ENCODE results near the gene VSIG2.
A peak's percentile ranks its signal among the peaks of the same experiment; 100 is the strongest.

Gene VSIG2

DNA sequence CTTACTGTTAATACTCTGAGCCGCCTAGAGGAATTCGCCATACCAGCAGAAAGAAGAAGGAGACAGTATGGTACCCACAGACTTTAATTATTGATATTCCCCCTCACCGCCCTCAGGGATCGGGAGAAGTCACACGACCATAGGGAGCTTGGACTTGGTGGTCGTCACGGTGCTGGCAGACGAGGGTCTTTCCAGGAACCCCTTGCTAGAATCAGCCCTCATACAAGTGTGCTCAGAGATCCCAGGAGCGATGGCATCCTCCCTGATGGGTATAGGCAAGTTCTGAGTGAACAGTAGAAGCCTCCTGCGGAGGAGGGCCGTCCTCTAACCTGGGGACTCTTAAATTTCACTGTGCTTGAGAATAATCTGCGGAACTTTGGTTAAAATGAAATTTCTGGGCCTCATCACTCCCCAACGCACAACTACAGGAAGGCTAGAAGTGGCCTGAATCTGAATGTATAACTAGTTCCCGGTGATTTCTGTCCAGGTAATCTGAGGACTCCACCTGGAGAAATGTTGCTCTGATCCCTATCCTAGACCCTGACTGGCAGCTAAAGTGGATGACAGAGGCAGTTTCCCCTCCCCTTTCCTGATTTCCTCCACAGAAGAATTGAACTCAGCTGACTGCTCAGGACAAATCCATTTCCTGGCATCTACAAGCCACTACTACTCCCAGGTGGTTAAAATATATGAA lies 4.5 kb downstream of the VSIG2 start:
- no peak for DNase-seq

GRCh38 chr11:124746621-124747243 lies 5.3 kb downstream of the VSIG2 start:
- peak; percentile 41 to 65 for DNase-seq

DNA sequence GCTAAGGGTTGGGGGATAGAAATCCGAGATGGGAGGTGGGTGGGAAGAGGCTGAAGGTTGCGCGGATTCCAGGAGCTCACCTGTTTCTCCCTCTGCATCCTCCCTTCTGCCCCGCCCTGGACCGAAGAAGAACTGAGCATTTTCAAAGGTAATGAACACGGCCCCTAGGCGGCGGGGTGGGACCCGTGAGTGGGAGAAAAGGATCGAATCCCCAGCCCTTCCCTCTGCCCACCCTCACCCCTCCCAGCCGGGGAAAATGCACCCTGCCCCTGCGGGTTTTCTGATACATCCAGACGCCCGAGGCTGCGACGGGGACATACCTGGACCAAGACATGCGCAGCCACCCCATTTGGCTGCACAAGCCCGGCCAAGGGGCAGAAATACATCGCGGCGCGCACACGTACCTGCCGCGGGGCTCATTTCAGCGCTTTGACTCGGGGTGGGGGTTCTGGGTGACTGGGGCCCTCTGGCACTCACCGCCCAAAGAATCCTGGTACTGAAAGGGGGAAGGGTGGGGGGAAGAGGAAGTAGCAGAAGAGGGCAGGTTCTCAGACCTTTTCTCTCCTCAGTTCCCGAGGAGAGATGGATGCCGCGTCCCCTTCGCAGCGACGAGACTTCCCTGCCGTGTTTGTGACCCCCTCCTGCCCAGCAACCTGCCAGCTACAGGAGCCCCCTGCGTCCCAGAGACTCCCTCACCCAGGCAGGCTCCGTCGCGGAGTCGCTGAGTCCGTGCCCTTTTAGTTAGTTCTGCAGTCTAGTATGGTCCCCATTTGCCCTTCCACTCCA lies 6.0 kb downstream of the VSIG2 start:
- DNase-seq, result no peak

DNA sequence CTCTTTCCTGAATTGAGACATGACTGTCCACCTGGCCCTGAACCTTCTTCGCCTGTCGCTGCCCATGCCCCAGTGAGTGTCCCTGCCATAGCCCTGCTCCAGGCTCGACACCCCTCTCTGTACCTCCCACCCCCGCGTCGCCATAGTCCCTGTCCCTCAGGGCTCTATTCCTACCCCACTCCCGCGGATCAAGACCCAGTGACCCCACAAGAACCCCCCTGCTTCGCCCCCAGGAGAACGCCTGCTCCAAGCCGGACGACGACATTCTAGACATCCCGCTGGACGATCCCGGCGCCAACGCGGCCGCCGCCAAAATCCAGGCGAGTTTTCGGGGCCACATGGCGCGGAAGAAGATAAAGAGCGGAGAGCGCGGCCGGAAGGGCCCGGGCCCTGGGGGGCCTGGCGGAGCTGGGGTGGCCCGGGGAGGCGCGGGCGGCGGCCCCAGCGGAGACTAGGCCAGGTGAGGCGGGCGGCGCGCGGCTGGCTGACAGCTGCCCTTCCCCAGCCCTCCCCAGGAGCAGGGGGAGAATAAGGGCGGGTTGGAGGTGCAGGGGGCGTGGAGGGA lies 6.7 kb downstream of the VSIG2 start:
- no peak for DNase-seq

GRCh38 chr11:124743050-124743449 lies 9.0 kb downstream of the VSIG2 start:
- no peak for DNase-seq

- peak; percentile 43 to 59 for DNase-seq
Observed at GRCh38 chr11:124742555-124742954, 9.5 kb downstream of the VSIG2 start.

- DNase-seq, result peak; percentile 54 to 64
Observed at GRCh38 chr11:124740277-124740882, 11.7 kb downstream of the VSIG2 start.

DNA sequence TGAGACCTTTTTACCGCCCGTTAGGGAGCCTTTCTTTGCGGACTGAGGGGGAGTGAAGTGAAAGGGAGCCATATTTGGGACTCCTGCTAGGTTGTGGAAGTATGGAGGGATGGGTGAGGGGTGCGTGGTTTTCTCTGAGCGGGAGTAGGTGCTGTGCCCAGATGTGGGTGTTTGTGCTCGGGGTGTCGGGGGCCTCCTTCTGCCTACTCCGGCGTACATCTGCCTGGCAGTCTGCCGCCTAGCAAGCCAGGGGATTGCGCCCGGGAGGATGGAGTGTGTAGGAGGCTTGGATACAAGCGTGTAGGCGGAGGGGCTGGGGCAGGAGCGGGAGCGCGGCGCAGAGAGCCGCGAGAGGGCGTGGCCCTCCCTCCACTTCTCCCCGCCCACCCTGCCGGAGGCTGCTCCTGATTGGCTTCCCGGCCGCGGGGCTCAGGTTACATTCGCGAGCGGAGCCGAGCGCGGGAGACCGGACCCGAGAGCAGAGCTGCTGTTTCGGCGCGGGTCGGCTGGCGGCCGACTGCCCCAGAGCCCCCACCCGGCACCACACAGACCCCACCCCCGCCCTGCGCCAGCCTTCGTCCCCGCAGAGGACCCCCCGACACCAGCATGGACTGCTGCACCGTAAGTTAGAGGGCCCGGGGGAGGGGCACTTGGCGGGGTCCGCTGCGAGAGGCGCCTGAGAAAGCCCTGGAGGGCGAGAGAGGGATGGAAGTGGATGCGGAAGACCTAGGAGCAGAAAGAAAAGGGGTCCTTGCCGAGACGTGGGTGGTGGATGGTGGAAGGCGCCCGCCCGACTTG lies 12.4 kb downstream of the VSIG2 start, which contains the start of gene NRGN:
Gene NRGN, plus strand, starts transcription at position 464 of the 798 bp plus-strand sequence. Its CDS starts 143 bp downstream, at position 607.
- peak; percentile 69 to 82 for DNase-seq

- no peak for DNase-seq
Observed at GRCh38 chr11:124738713-124739478, 13.2 kb downstream of the VSIG2 start.

DNA sequence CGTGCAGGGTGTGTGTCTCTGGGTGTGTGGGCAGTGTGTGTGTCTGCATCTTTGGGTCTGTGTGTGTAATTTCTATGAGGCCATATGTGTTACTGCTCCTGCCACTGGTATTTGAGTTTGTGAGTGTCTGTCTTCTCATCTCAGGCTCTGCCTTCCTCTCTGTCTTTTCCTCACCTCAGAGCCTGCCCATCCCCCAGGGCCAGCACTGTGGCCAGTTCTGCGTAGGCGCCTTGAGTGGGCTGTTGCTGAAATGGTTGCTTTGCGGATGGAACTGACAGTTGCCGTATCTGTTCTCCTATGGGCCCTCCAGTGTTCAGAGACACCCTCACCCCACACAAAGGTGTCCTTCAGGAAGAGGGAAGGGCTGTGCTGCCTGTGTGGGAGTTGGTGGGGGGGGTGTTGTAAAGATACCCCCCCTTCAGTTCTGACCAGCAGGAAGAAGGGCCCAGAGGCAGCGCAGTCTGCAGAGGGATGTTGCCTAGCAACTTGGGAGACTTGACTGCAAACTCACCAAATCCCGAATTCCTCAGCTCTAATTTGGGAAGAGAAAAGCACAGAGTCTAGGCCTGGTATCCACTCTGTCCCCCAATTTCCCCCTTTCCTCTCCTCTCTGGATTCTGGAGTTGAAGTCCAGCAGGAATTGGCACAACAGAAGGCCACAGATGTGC lies 14.3 kb downstream of the VSIG2 start:
- no peak for DNase-seq

GRCh38 chr11:124736736-124737135 lies 15.3 kb downstream of the VSIG2 start:
- DNase-seq, result peak; percentile 45 to 64

DNA sequence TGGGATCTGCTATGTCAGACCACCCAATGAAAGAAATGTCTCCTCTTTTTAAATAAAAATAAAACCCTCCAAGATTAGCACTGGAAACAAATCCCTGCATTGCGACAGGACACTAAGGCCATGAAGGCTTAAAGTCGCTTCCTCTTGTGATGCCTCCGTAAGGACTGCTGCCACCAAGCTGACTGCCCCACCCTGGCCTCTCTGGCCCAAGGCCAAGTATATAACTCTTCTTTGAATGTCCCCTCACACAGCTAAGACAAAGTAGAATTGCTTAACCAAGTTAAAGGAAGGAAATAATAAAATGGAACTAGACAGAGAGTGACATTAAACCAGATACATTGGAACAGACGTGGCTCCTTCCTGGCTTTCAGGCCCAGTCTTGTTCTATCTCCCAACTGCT lies 19.8 kb downstream of the VSIG2 start:
- peak; percentile 49 to 74 for DNase-seq

DNA sequence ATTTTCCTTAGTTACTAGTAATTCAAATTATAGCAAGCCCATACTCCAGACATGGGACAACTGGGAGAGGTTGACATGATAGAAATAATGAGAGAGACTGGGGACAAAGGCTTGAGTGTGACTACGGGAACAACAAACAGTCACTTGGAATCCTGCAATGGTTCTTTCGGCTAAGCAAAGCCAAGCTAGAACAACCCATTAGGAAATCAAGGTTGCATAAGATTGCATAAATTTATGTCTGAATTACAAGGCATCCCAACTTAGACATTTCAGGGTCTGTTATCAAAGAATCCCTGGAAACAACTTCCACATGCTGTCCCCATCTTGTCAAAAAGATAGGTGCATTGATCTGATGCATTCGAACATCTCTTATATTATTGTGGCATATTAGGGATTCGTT lies 22.5 kb downstream of the VSIG2 start:
- DNase-seq, result peak in 1 of 2 donors; percentile 58

DNA sequence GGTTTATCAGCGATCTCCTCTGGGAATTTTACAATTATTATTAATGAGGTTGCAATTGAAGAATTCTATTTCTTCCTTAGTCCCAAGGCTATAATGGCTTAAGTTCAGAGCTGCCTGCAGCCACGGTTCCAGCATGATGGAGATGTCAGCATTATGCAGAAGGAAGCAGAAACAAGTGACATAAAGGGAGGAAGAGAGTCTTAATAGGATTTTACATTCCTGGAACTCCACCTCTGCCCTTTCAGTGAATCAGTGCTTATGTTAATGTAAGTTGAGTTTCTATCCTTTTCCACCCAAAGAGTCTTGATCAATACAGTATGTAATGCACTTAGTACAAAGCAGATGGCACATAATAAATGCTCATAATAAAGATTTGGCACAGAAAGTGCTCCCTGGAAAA lies 23.9 kb downstream of the VSIG2 start:
- DNase-seq, result no peak

DNA sequence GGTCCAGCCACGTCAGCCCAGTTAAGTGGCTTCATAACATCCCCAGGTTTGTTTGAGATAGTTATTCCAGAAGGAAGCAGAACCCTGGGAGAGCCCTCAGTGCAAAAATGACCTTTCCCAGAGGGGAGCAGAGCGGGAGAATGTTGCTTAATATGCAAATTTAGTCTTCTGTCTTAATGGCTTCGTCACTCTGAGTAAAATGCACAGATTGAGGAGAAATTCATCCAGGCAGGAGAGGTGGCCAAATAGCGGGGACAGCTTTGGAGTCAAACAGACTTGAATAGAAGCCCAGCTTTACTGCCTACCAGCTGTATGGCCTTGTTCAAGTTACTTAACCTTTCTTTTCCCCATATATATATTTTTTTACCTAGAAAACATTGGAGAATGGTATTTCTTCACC lies 24.6 kb downstream of the VSIG2 start:
- DNase-seq, result no peak

DNA sequence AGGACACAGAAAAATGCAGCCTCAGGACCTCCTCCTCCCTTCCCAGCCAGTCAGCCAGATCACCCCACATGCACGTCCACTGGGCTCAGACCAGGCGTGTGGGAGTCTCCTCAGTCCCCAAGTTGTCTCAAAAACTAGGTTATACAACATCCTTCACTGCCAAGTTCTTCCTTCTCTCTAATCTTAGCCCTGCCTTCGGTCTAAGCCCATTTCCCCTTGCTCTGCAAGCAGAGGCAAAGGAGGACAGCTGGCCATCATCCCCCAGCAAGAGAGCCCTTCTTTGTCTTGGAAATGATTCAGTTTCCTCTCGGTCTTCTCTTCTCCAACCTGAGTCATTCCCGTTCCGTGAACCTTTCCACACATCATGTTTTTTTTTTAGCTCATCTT lies 26.3 kb downstream of the VSIG2 start:
- DNase-seq, result no peak

- DNase-seq, result no peak
Observed at GRCh38 chr11:124724979-124725718, 26.9 kb downstream of the VSIG2 start.

GRCh38 chr11:124722176-124722575 lies 29.9 kb downstream of the VSIG2 start:
- DNase-seq, result no peak

GRCh38 chr11:124719534-124719933 lies 32.5 kb downstream of the VSIG2 start:
- DNase-seq, result no peak

DNA sequence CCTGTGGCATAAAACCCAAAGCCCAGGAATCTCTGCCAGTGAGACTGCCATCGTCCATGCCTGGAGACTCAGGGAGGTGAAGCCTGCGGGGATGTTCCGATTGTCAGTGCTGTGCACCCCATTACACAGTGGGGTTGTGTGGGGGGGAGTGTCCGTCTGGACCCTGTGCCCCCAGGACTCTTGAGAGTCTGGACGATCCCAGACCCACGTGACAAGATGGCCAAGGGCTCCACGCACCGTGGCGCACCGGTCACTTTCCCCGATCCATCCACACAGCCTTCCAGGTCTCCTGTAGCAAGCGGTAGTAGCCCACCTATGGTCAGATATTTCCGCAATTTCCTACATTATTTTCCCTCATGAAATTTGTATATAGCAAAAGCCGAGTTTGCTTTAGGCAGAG lies 33.3 kb downstream of the VSIG2 start:
- no peak for DNase-seq

Measured in inflammatory macrophage treated with lipopolysaccharide for 1 hour (primary cell).